ENCODE measurements around the gene PRSS53. TPM values are rescaled to one million over a fixed set of nuclear protein-coding genes. Genes with fewer than 3 reads are reported as not detected.
"Not testable (repeated sequence)": the region's sequence is repeated elsewhere in the genome, so short reads cannot be mapped to it uniquely, and the experiment has no call there.

The PRSS53 gene
- total and polyA plus RNA-seq, 4 donors = 1.4 to 2.3 (median 1.9) TPM

DNA sequence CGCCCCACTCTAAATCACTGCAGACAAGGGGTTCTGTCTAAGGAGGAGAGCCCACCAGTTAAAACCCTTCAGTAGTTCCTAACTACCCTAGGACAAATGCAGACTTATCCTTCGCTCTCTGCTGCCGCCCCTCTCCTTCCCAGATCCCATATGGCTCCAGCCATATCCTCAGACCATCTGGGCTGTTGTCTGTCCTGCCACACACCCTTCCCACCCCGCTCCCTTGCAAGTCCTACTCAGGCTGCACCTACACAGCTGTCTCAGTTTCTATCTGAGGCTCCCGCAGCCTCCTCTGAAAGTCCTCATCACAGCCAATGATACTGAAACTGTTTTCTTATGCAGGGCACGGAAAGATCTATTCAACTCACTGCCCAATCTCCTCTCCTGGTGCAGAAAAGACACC is 18.7 kb upstream of the PRSS53 start:
- WGBS, 2 donors = 95 to 97% methylated on average over 6 of the region's 6 CpGs
- H3K27ac ChIP-seq (ENCODE audit: low read depth in 1 of 2, low read length in 1 of 2) = no peak overlapping the region
- no peaks in the 10 kb centered on the region for H3K27me3 ChIP-seq (ENCODE audit: control insufficient read depth in 3 of 3, insufficient read depth in 3 of 3, low read length in 2 of 3)
- H3K36me3 ChIP-seq (ENCODE audit: control insufficient read depth in 4 of 4, insufficient read depth in 4 of 4, low read length in 4 of 4) = peaks cover 0 to 24% (median 7%) of the 10 kb centered on the region in 4 donors
- H3K4me1 ChIP-seq (ENCODE audit: control insufficient read depth in 5 of 5, insufficient read depth in 5 of 5, low read length in 5 of 5) = peaks cover 0 to 15% (median 0%) of the 10 kb centered on the region in 5 donors
- ATAC-seq (ENCODE audit: insufficient read depth, low FRiP score) (no peak), DNase-seq (no peak)
- TF ChIP-seq, protein P1, sequence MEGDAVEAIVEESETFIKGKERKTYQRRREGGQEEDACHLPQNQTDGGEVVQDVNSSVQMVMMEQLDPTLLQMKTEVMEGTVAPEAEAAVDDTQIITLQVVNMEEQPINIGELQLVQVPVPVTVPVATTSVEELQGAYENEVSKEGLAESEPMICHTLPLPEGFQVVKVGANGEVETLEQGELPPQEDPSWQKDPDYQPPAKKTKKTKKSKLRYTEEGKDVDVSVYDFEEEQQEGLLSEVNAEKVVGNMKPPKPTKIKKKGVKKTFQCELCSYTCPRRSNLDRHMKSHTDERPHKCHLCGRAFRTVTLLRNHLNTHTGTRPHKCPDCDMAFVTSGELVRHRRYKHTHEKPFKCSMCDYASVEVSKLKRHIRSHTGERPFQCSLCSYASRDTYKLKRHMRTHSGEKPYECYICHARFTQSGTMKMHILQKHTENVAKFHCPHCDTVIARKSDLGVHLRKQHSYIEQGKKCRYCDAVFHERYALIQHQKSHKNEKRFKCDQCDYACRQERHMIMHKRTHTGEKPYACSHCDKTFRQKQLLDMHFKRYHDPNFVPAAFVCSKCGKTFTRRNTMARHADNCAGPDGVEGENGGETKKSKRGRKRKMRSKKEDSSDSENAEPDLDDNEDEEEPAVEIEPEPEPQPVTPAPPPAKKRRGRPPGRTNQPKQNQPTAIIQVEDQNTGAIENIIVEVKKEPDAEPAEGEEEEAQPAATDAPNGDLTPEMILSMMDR (IDR thresholded peaks at IDR 0.05; ENCODE audit: control extremely low read depth, extremely low read depth) = no peak
- H3K9me3 ChIP-seq (ENCODE audit: control insufficient read depth in 4 of 4, insufficient read depth in 3 of 4, low read length in 3 of 4) = no peaks in the 10 kb centered on the region
- H3K4me3 ChIP-seq = no peak overlapping the region
- no peak overlapping the region for H3K9ac ChIP-seq (ENCODE audit: insufficient read depth in 1 of 2, low read length in 2 of 2)

DNA sequence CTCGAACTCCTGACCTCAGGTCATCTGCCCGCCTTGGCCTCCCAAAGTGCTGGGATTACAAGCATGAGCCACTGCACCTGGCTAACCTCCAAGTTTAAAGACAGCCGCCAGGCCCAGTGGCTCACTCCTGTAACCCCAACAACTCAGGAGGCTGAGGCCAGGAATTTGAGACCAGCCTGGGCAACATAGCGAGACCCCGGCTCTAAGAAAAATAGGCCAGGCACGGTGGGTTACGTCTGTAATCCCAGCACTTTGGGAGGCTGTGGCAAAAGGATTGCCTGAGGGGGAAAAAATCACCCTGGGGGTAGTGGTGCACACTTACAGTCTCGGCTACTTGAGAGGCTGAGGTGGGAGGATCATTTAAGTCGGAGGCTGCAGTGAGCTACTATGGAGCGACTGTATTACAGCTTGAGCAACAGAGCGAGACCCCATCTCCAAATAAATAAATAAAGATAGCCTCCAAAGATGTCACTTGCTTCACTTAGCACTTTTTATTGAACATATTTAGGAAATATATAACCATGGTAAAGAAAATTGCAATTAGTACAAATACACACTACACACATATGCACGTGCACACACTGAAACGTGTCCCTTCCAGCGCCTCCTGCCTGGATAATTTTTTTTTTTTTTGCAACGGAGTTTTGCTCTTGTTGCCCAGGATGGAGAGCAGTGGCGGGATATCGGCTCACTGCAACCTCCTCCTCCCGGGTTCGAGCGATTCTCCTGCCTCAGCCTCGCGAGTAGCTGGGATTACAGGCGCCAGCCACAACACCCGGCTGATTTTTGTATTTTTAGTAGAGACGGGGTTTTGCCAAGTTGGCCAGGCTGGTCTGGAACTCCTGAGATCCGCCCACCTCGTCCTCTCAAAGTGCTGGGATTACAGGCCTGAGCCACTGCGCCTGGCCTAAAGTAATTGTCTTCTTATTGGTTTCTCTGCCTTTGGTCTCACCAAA is 18.0 kb upstream of the PRSS53 start:
- Histone ChIP-seq H3K9me3 (ENCODE audit: control insufficient read depth in 4 of 4, insufficient read depth in 3 of 4, low read length in 3 of 4) (no peaks in the 10 kb centered on the region), H3K27me3 (ENCODE audit: control insufficient read depth in 3 of 3, insufficient read depth in 3 of 3, low read length in 2 of 3) (no peaks in the 10 kb centered on the region), H3K4me3 (no peak overlapping the region), H3K4me1 (ENCODE audit: control insufficient read depth in 5 of 5, insufficient read depth in 5 of 5, low read length in 5 of 5) (peaks cover 0 to 15% (median 0%) of the 10 kb centered on the region in 5 donors), H3K27ac (ENCODE audit: low read depth in 1 of 2, low read length in 1 of 2) (no peak overlapping the region), H3K36me3 (ENCODE audit: control insufficient read depth in 4 of 4, insufficient read depth in 4 of 4, low read length in 4 of 4) (peaks cover 0 to 18% (median 5%) of the 10 kb centered on the region in 4 donors), H3K9ac (ENCODE audit: insufficient read depth in 1 of 2, low read length in 2 of 2) (no peak overlapping the region)
- TF ChIP-seq, protein P1 (IDR thresholded peaks at IDR 0.05; ENCODE audit: control extremely low read depth, extremely low read depth) = no peak
- no peak for ATAC-seq (ENCODE audit: insufficient read depth, low FRiP score)
- 93 to 94% methylated on average over 28 of the region's 28 CpGs for WGBS, 2 donors
- DNase-seq = no peak

DNA sequence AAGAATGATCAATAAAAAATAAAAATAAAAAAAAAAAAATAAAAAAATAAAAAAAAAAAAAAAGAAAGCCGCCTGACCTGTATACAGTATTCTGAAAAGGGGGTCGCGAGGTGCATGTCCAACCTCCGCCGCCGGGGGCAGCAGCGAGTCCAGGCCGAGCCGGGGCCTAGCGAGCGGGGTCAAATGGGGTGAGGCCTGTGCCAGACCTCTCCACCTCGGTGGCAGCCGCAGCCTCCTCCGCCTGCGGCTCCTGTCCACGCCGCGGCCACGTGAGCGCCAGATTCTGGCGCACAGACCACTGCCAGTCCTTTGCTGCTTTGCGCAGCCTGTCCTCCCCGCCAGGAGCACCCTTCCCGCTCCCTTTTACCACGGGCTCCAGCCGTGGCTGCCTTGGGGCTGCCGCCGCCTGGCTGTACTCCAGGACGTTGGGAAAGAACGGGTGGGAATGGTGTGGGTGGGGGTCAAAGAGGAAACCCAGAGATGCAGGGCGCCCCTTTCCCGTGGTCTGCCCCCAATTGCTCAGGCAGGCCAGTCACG is 17.0 kb upstream of the PRSS53 start:
- peak overlapping the region; percentile 51 to 68 for H3K27ac ChIP-seq (ENCODE audit: low read depth in 1 of 2, low read length in 1 of 2)
- H3K9ac ChIP-seq (ENCODE audit: insufficient read depth in 1 of 2, low read length in 2 of 2) = no peak overlapping the region
- TF ChIP-seq, protein P1 (IDR thresholded peaks at IDR 0.05; ENCODE audit: control extremely low read depth, extremely low read depth) = peak; percentile 80
- DNase-seq (peak; percentile 57 to 85 (median 64)), ATAC-seq (ENCODE audit: insufficient read depth, low FRiP score) (peak; percentile 83)
- peaks cover 0 to 10% (median 3%) of the 10 kb centered on the region in 4 donors for H3K36me3 ChIP-seq (ENCODE audit: control insufficient read depth in 4 of 4, insufficient read depth in 4 of 4, low read length in 4 of 4)
- H3K27me3 ChIP-seq (ENCODE audit: control insufficient read depth in 3 of 3, insufficient read depth in 3 of 3, low read length in 2 of 3) = no peaks in the 10 kb centered on the region
- WGBS, 2 donors = 5 to 11% methylated on average over 33 of the region's 33 CpGs
- H3K4me3 ChIP-seq = no peak overlapping the region
- peaks cover 0 to 15% (median 0%) of the 10 kb centered on the region in 5 donors for H3K4me1 ChIP-seq (ENCODE audit: control insufficient read depth in 5 of 5, insufficient read depth in 5 of 5, low read length in 5 of 5)
- H3K9me3 ChIP-seq (ENCODE audit: control insufficient read depth in 4 of 4, insufficient read depth in 3 of 4, low read length in 3 of 4) = no peaks in the 10 kb centered on the region

DNA sequence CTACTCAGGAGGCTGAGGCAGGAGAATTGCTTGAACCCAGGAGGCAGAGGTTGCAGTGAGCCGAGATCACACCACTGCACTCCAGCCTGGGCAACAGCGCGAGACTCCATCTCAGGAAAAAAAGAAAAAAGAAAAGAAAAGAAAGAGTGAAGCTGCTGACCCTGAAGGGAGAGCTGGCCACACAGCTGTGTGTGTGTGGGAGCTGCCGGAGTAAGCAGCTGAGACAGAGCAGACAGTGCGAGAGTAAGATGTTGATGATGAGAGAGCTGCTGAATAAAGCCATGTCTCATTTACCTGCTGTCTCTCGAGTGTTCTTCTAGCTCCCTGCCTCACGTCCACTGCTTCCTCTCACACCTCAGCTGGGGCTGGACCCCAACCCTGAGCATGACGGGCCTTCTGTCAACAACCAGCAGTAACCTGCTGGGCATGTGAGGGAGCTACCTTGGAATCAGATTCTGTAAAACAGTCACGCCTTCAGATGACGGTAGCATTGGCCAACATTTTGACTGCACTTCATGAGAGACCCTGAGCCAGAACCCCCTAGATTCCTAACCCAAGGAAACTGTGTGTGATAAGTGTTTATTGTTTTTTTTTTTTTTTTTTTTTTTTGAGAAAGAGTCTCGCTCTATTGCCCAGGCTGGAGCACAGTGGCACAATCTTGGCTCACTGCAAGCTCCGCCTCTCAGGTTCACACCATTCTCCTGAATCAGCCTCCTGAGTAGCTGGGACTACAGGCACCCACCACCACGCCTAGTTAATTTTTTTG is 12.3 kb upstream of the PRSS53 start:
- not testable (repeated sequence) for ATAC-seq (ENCODE audit: insufficient read depth, low FRiP score); H3K4me3 ChIP-seq; H3K27ac ChIP-seq (ENCODE audit: low read depth in 1 of 2, low read length in 1 of 2); DNase-seq; H3K4me1 ChIP-seq (ENCODE audit: control insufficient read depth in 5 of 5, insufficient read depth in 5 of 5, low read length in 5 of 5); H3K36me3 ChIP-seq (ENCODE audit: control insufficient read depth in 4 of 4, insufficient read depth in 4 of 4, low read length in 4 of 4); H3K9me3 ChIP-seq (ENCODE audit: control insufficient read depth in 4 of 4, insufficient read depth in 3 of 4, low read length in 3 of 4); H3K27me3 ChIP-seq (ENCODE audit: control insufficient read depth in 3 of 3, insufficient read depth in 3 of 3, low read length in 2 of 3); H3K9ac ChIP-seq (ENCODE audit: insufficient read depth in 1 of 2, low read length in 2 of 2)
- WGBS, 2 donors = 82 to 88% methylated on average over 13 of the region's 13 CpGs
